Fibroblast of peridontal ligament (primary cell): ENCODE results near the gene SPSB1.

Experiments used
- DNase-seq: peaks from one replicate; pipeline ENCODE4 v3.0.0-alpha.2; 2010; ENCODE audit errors: extremely low read depth

The SPSB1 gene

GRCh38 chr1:9279172-9279840 is 13.4 kb upstream of the SPSB1 start:
- DNase-seq, result peak; percentile 39

- peak; percentile 97 for DNase-seq
Observed at GRCh38 chr1:9280015-9280860, 12.5 kb upstream of the SPSB1 start.

- DNase-seq, result peak; percentile 66
Observed at GRCh38 chr1:9281071-9281827, 11.4 kb upstream of the SPSB1 start.

- no peak for DNase-seq
Observed at GRCh38 chr1:9281908-9282695, 10.6 kb upstream of the SPSB1 start.

GRCh38 chr1:9282696-9282955 is 10.1 kb upstream of the SPSB1 start:
- DNase-seq, result no peak

GRCh38 chr1:9284061-9284460 is 8.6 kb upstream of the SPSB1 start:
- no peak for DNase-seq

- no peak for DNase-seq
Observed at GRCh38 chr1:9286556-9286955, 6.1 kb upstream of the SPSB1 start.

- DNase-seq, result peak; percentile 89
Observed at GRCh38 chr1:9289090-9289534, 3.6 kb upstream of the SPSB1 start.

- peak; percentile 98 for DNase-seq
Observed at GRCh38 chr1:9289711-9290485, 2.8 kb upstream of the SPSB1 start.

- peak; percentile 79 for DNase-seq
Observed at GRCh38 chr1:9291914-9292360, 757 bp upstream of the SPSB1 start.

GRCh38 chr1:9293241-9293532 is 493 bp downstream of the SPSB1 start:
- DNase-seq, result no peak

- peak; percentile 61 for DNase-seq
Observed at GRCh38 chr1:9293533-9294404, 1.1 kb downstream of the SPSB1 start.

- peak; percentile 81 for DNase-seq
Observed at GRCh38 chr1:9294405-9294773, 1.7 kb downstream of the SPSB1 start.

GRCh38 chr1:9294910-9295636 is 2.4 kb downstream of the SPSB1 start:
- peak; percentile 83 for DNase-seq

GRCh38 chr1:9295884-9296283 is 3.2 kb downstream of the SPSB1 start:
- DNase-seq, result no peak

GRCh38 chr1:9296850-9297249 is 4.2 kb downstream of the SPSB1 start:
- no peak for DNase-seq

GRCh38 chr1:9297831-9298230 is 5.1 kb downstream of the SPSB1 start:
- DNase-seq, result no peak

GRCh38 chr1:9298282-9298681 is 5.6 kb downstream of the SPSB1 start:
- DNase-seq, result no peak
